Parathyroid adenoma (tissue), 2 donors: ENCODE results near the gene CCDC92B.

Source experiments
- H2AFZ ChIP-seq: fragments of 300-600 bp; sonication (generic); one replicate; pipeline ENCODE4 v1.7.0; 2017; ENCODE audit warnings: antibody characterized with exemption, mild to moderate bottlenecking
- H3K27ac ChIP-seq: fragments of 300-600 bp; sonication (generic); one replicate; pipeline ENCODE4 v1.7.0; 2017
- H3K27me3 ChIP-seq: fragments of 300-600 bp; sonication (generic); one replicate; pipeline ENCODE4 v1.7.0; 2017; ENCODE audit warnings: low read length; ENCODE audit not compliant: control insufficient read depth, insufficient read depth
- H3K36me3 ChIP-seq: fragments of 300-600 bp; sonication (generic); one replicate; pipeline ENCODE4 v1.7.0; 2017; ENCODE audit warnings: low read length; ENCODE audit not compliant: control insufficient read depth, insufficient read depth
- H3K4me1 ChIP-seq: fragments of 300-600 bp; sonication (generic); one replicate; pipeline ENCODE4 v1.7.0; 2017; ENCODE audit warnings: control low read depth
- H3K4me2 ChIP-seq: fragments of 300-600 bp; sonication (generic); one replicate; pipeline ENCODE4 v1.7.0; 2017; ENCODE audit warnings: low read length
- H3K4me3 ChIP-seq: fragments of 300-600 bp; sonication (generic); one replicate; pipeline ENCODE4 v1.7.0; 2017; ENCODE audit warnings: low read depth, low read length
- H3K79me2 ChIP-seq: fragments of 300-600 bp; sonication (generic); one replicate; pipeline ENCODE4 v1.7.0; 2017; ENCODE audit warnings: control low read depth
- H3K9ac ChIP-seq: fragments of 300-600 bp; sonication (generic); one replicate; pipeline ENCODE4 v1.7.0; 2017; ENCODE audit warnings: mild to moderate bottlenecking
- H3K9me3 ChIP-seq: fragments of 300-600 bp; sonication (generic); one replicate; pipeline ENCODE4 v1.7.0; 2017; ENCODE audit warnings: low read length; ENCODE audit not compliant: control insufficient read depth
- CTCF ChIP-seq: fragments of 300-600 bp; sonication (generic); IDR thresholded peaks from one replicate; pipeline ENCODE4 v1.7.0; 2017; ENCODE audit warnings: antibody characterized with exemption, mild to moderate bottlenecking
- donor health status: primary hyperparathyroidism.

CCDC92B gene

DNA sequence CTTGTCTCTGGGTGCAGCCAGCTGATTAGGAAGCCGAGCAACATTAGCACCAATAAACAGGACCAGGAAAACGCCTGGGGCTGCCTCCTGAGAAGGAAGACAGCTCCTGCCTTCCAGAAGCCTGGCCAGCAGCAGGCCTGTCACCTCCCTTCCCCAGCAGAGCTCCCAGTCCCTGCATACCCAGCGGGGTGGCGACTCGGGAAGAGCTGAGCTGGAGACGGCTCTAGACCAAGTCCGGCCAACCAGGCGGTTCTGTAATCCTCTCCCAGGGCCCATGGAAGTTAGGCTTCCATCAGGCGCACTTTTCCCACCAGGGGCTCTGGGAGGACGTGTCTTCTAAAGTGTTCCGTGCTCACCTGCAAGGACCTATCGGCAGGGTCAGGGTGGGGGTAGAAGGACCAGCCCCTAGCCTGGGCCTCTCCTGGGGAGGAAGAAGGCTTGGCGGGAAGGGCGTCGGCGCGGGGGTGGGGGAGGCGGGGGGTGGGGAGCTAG, 25.9 kb downstream of the CCDC92B start:
- Histone ChIP-seq H3K4me3 (no peak overlapping the region), H3K27ac (no peak overlapping the region), H3K79me2 (no peaks in the 10 kb centered on the region), H3K9ac (no peak overlapping the region), H3K4me2 (no peak overlapping the region), H2AFZ (no peak overlapping the region), H3K4me1 (no peaks in the 10 kb centered on the region), H3K9me3 (no peaks in the 10 kb centered on the region), H3K27me3 (no peaks in the 10 kb centered on the region), H3K36me3 (no peaks in the 10 kb centered on the region)
- no peak for TF ChIP-seq CTCF

DNA sequence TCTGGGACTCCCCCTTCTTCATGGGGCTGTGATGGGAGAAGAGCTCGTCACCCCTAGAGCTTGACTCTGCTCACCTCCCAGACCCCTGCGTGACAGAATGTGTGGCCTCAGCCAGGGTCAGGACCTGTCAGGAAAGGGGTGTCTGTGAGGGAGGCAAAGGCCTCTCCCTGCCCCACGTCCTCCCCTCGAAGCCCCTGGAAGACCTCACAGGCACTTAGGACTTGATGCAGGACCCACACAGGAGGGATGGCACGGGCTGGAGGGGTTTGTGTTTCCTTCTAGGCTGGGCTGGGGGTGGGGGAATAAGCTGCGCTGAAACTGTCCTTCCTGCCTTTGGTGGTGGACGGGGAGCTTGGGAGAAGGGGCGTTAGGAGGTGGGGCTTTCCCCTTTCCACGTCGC, 26.8 kb downstream of the CCDC92B start:
- Histone ChIP-seq H3K9me3 (no peaks in the 10 kb centered on the region), H3K4me1 (no peaks in the 10 kb centered on the region), H3K36me3 (no peaks in the 10 kb centered on the region), H3K9ac (no peak overlapping the region), H2AFZ (no peak overlapping the region), H3K4me2 (no peak overlapping the region), H3K79me2 (no peaks in the 10 kb centered on the region), H3K4me3 (no peak overlapping the region), H3K27me3 (no peaks in the 10 kb centered on the region), H3K27ac (no peak overlapping the region)
- TF ChIP-seq CTCF: no peak

DNA sequence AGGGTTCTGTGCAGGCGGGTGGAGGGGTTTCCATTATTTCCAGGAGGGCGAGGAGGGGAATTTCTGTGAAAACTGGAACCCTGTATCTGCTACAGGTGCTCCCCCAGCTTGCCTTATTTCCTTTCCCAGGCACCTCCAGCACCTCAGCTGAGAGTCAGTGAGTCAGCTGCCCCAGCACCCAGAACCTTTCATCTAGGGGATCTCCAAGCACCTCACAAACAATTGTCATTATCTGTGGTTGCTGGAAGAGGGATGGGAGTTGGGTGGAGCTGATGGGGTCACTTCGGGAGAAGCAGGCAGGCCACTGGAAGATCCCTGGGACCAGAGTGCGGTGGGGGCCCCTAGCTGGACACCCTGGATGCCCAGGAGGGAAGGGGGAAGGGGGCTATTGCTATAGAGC, 27.8 kb downstream of the CCDC92B start:
- Histone ChIP-seq H2AFZ (no peak overlapping the region), H3K9me3 (no peaks in the 10 kb centered on the region), H3K79me2 (no peaks in the 10 kb centered on the region), H3K4me2 (no peak overlapping the region), H3K27ac (no peak overlapping the region), H3K4me3 (no peak overlapping the region), H3K36me3 (no peaks in the 10 kb centered on the region), H3K4me1 (no peaks in the 10 kb centered on the region), H3K27me3 (no peaks in the 10 kb centered on the region), H3K9ac (no peak overlapping the region)
- no peak for TF ChIP-seq CTCF

- Histone ChIP-seq H3K4me3 (no peak overlapping the region), H2AFZ (no peak overlapping the region), H3K9me3 (no peaks in the 10 kb centered on the region), H3K9ac (no peak overlapping the region), H3K4me2 (no peak overlapping the region), H3K27ac (no peak overlapping the region), H3K79me2 (no peaks in the 10 kb centered on the region), H3K4me1 (no peaks in the 10 kb centered on the region), H3K36me3 (no peaks in the 10 kb centered on the region), H3K27me3 (no peaks in the 10 kb centered on the region)
- TF ChIP-seq CTCF: no peak
Measured at GRCh38 chr17:2719861-2720260, 29.6 kb downstream of the CCDC92B start.

DNA sequence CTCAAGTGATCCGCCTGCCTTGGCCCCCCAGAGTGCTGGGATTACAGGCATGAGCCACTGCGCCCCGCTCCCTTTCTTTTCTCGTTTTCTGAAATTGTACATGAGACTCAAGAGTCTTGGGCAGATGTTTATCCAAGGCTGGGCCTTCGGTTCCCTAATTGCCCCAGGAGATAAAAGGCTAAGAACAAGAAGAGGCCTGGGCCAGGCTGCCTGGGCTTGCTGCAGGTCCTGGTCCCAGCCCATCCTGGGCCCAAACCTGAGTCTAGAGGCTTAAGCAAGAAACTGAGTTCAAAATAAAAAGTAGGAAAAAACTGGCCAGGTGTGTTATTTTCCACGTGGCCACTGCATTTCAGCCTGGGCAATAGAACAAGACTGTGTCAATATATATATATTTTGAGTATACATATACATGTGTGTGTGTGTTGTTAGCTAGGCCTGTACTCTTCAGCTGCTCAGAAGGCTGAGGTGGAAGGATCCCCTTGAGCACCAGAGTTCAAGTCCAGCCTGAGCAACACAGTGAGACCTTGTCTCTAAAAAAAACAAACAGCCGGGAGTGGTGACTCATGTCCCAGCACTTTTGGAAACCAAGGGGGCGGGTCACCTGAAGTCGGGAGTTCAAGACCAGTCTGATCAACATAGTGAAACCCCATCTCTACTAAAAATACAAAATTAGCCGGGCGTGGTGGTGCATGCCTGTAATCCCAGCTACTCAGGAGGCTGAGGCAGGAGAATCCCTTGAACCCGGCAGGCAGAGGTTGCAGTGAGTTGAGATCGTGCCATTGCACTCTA, 31.1 kb downstream of the CCDC92B start:
- Histone ChIP-seq H3K4me2 (no peak overlapping the region), H3K36me3 (no peaks in the 10 kb centered on the region), H3K9ac (no peak overlapping the region), H3K4me1 (no peaks in the 10 kb centered on the region), H3K9me3 (no peaks in the 10 kb centered on the region), H3K27ac (no peak overlapping the region), H2AFZ (no peak overlapping the region), H3K27me3 (no peaks in the 10 kb centered on the region), H3K4me3 (no peak overlapping the region), H3K79me2 (no peaks in the 10 kb centered on the region)
- TF ChIP-seq CTCF: no peak
